GM12873 (cell line): ENCODE results near the gene VOPP1.

ENCODE experiments used
- TF ChIP-seq, protein P1 (sequence below): IDR thresholded peaks from 2 replicates; pipeline ENCODE4 v1.5.1; 2012; ENCODE audit warnings: low read depth, mild to moderate bottlenecking, moderate library complexity, low read length, control low read depth; ENCODE audit not compliant: insufficient read depth; ENCODE audit errors: missing control alignments

Gene VOPP1

DNA sequence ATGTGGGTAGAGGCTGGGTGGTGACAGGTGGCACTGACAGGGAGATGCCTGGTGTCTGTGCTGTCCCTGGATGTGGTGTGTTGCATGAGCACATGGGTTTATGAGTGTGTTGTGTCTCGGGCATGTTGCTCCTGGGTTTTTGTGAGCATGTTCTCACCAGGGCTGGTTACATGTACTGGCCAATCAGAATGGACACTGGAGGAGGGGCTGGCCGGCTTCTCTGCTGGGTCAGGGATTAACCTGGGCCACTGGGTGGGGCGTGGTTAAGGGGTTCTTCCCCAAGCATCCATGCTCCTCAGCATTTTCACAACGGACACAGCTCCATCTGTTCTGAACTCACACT lies 20.8 kb upstream of the VOPP1 start:
- TF ChIP-seq, protein P1, sequence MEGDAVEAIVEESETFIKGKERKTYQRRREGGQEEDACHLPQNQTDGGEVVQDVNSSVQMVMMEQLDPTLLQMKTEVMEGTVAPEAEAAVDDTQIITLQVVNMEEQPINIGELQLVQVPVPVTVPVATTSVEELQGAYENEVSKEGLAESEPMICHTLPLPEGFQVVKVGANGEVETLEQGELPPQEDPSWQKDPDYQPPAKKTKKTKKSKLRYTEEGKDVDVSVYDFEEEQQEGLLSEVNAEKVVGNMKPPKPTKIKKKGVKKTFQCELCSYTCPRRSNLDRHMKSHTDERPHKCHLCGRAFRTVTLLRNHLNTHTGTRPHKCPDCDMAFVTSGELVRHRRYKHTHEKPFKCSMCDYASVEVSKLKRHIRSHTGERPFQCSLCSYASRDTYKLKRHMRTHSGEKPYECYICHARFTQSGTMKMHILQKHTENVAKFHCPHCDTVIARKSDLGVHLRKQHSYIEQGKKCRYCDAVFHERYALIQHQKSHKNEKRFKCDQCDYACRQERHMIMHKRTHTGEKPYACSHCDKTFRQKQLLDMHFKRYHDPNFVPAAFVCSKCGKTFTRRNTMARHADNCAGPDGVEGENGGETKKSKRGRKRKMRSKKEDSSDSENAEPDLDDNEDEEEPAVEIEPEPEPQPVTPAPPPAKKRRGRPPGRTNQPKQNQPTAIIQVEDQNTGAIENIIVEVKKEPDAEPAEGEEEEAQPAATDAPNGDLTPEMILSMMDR: no peak

DNA sequence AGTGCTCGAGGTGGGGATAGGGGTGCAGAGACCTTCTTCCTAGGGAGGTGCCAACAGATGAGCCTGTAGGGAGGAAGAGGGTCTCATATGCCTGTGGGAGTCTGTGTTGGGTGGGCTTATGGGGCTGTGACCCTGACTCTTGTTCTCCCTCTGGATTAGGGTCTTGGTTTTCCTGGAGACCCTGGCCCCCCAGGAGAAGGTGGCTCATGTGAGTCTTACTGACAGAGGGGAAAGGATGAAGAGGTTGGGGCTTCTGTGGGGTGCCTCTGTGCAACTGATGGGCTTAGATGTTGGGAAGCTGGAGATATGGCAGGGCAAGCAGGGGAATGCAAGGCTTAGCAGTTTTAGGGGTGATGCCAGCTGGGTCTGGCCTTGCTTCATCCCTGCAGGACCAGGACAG lies 20.2 kb upstream of the VOPP1 start:
- TF ChIP-seq, protein P1: no peak

DNA sequence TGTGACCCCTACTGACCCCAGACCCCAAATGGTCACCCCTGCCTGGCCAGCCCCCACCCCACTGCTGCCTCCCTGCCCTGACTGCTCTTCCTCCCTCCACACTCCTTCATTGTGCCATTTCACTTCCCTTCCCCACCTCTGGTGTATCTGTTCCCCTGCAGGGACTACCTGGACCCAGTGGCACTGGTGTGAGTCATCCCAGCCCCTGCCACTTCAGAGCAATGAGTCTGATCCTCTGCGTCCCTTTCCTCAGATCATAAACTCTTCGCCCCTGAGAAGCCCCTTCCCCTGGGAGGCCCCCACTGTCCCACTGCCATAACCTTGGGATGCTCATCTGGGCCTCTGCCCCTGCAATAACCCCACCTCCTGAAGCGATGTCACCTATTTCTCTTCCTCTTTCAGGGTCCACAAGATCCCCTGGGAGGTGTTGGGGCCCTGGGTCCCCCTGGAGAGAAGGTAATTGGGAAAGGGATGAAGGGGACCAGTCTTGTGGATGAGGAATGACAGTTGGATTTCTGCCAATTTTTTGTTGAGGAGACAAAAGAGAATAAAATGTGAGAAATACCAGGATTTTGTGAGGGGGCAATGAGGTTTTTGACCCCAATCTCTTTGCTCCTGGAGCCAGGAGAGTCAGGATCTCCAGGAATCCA lies 19.1 kb upstream of the VOPP1 start:
- TF ChIP-seq, protein P1: no peak

DNA sequence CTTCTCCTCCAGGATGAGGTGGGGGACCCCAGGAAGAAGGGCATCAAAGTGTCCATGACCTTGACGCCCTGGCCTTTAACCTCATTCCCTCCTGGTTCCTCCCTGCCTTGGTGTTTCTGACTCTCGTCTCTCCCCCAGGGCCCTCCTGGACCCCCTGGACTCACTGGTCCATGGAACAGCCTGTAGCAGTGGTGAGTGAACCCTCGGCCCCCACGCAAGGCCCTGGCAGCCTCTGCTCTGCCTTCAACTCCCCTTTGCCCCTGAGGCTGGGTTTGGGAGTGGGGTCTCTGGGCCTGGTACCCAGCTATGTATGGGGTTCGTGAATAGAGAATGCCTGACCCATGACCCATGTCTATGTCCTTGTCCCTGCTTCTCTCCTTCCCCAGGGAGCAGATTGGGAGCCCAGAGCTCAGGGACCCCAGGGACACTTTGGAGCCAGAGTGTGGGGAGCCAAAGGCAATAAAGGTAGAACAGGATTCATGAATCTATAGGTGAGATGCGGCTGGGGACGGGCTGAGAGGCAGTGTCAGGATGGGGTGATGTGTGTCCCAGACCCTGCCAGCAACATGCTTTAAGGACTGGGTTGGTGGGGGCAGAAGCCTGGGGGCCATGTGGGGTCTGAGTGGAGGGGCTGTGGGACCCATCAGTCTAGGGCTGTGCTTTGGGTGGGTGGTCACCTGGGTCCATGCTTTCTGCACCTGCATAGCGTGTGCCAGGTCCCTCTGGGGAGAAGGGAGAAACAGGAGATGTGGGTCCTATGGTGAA lies 18.4 kb upstream of the VOPP1 start:
- TF ChIP-seq, protein P1: no peak

DNA sequence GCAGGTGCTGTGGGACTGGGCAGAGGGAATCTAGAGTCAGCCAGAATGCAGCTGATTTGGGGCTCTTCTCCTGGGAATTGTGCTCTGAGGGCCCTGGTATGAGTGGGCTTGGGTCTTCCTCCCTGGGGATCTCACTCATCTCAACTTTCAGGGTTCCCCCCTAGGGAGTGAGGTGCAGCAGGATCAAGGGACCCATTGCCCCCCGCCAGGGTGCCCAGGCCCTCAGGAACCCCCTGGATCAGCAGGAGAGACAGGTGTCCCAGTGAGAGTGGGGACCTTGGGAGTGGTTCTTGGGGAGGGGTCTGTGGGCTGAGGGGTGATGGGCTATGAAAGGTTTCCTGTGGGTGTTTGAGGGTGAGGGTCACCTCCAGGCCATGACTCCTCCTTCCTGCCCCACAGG lies 17.6 kb upstream of the VOPP1 start:
- TF ChIP-seq, protein P1: no peak

DNA sequence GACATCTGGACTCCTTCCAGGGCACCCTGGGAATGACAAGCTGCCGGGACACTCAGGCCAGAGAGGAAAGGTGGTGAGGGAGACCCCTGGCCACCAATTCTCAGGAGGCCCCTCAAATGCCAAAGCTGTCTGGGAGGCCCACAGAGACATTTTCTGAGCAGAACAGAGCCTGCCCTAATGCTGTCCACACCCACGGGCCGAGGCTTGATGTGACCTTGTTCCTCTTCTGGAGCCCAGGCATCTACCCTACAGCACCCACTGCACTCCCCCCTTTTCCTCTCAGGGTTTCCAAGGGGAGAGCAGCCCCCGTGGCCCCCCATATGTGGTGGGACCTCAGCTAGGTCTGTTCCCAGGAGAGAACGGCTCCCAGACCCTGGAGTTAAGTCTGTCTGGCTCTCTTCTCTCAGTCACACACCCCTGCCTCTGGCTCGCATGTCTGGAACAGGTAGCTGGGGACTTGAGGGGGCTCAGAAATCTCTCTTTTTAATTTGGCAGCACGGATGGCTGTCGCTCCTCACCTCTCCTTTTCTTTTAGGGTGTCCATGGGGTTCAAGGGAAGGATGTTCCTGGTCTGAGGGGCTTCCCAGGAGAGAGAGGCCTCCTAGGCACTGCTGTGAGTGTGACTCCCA lies 16.8 kb upstream of the VOPP1 start:
- TF ChIP-seq, protein P1: no peak

DNA sequence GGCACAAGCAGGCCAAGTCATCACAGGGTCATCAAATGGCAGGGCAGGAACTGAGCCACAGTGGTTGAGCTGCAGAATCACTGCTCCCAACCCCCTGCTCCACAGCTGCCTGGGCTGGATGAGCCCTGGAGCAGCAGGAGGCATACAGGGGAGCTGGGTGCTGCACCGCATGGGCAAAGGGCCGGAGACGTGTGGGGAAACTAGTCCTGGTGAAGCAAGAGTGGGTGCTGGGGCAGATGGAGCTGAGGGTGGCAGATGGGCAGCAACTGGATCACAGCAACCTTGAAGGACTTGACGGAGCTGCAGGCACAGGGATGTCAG lies 16.0 kb upstream of the VOPP1 start:
- TF ChIP-seq, protein P1: no peak
